Measurements from ENCODE around the gene VEGFB. TPM values are rescaled to one million over a fixed set of nuclear protein-coding genes. Genes with fewer than 3 reads are reported as not detected.

Gene VEGFB
- total RNA-seq, 2 donors from 2014 or later = 25.9 to 59.5 TPM

DNA sequence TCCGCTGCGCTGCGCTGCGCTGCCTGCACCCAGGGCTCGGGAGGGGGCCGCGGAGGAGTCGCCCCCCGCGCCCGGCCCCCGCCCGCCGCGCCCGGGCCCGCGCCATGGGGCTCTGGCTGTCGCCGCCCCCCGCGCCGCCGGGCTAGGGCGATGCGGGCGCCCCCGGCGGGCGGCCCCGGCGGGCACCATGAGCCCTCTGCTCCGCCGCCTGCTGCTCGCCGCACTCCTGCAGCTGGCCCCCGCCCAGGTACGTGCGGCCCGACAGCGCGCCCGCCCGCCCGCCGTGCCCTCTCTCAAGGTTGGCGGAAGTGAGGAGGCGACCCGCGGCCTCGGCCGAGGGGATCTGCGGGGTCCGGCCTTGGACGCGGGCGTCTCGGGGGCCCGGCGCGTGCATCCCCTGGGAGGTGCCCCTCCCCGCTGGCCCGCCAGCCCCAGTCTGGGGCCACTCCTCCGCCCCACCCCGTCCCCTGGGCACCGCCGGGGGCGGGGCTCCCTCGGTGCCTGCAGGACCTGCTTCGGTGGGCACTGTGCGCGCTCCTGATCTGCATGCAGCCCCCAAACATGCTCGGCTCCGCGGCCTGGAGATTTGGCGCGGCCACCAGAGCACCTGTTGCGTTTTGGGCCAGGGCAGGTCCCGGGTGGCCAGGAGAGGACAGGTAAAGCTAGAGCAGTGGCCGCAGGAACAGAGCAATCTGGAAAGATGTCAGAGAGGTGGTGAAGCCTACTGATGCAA is 429 bp downstream of the VEGFB start:
- Histone ChIP-seq H3K9me3 (no peaks in the 10 kb centered on the region), H3K4me1 (peaks cover 16% of the 10 kb centered on the region), H3K27me3 (no peaks in the 10 kb centered on the region), H3K27ac (peak overlapping the region; percentile 62), H3K4me3 (peak overlapping the region; percentile 68), H3K9ac (ENCODE audit: low read depth in 2 of 2, low read length in 2 of 2) (peak overlapping the region; percentile 74 to 77), H3K36me3 (no peaks in the 10 kb centered on the region)
- TF ChIP-seq, protein P1, sequence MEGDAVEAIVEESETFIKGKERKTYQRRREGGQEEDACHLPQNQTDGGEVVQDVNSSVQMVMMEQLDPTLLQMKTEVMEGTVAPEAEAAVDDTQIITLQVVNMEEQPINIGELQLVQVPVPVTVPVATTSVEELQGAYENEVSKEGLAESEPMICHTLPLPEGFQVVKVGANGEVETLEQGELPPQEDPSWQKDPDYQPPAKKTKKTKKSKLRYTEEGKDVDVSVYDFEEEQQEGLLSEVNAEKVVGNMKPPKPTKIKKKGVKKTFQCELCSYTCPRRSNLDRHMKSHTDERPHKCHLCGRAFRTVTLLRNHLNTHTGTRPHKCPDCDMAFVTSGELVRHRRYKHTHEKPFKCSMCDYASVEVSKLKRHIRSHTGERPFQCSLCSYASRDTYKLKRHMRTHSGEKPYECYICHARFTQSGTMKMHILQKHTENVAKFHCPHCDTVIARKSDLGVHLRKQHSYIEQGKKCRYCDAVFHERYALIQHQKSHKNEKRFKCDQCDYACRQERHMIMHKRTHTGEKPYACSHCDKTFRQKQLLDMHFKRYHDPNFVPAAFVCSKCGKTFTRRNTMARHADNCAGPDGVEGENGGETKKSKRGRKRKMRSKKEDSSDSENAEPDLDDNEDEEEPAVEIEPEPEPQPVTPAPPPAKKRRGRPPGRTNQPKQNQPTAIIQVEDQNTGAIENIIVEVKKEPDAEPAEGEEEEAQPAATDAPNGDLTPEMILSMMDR (IDR thresholded peaks at IDR 0.05) = no peak
- peak; percentile 78 for DNase-seq
- intact Hi-C loops (cut with DNase I) = no loop called here

DNA sequence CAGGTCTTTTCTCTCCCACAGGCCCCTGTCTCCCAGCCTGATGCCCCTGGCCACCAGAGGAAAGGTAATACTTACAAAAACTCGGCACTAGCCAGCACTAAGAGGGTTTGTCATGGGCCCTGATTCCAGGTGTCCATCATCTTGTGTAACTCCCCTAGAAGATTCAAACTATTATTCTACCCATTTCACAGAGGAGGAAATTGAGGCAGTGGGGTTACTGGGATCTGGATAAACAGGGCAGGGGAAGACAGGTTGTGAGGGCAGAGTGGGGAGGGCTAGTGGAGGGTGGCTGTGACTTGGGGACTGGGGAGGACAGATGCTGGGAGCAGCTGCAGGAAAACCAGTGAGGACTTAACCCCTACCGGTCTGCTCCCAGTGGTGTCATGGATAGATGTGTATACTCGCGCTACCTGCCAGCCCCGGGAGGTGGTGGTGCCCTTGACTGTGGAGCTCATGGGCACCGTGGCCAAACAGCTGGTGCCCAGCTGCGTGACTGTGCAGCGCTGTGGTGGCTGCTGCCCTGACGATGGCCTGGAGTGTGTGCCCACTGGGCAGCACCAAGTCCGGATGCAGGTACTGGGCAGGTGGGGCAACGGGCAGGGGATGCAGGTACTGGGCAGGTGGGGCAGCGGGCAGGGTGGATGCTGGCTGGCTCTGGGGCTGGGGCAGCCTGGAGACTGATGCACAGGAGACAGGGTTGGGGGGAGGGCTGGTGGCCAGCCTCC is 1.2 kb downstream of the VEGFB start:
- Histone ChIP-seq H3K4me3 (peak overlapping the region; percentile 68), H3K27me3 (no peaks in the 10 kb centered on the region), H3K4me1 (peaks cover 22% of the 10 kb centered on the region), H3K9ac (ENCODE audit: low read depth in 2 of 2, low read length in 2 of 2) (peak overlapping the region; percentile 74 to 77), H3K27ac (peak overlapping the region; percentile 62), H3K36me3 (no peaks in the 10 kb centered on the region), H3K9me3 (no peaks in the 10 kb centered on the region)
- intact Hi-C loops (cut with DNase I) = no loop called here
- DNase-seq = no peak
- TF ChIP-seq, protein P1 (IDR thresholded peaks at IDR 0.05) = no peak

DNA sequence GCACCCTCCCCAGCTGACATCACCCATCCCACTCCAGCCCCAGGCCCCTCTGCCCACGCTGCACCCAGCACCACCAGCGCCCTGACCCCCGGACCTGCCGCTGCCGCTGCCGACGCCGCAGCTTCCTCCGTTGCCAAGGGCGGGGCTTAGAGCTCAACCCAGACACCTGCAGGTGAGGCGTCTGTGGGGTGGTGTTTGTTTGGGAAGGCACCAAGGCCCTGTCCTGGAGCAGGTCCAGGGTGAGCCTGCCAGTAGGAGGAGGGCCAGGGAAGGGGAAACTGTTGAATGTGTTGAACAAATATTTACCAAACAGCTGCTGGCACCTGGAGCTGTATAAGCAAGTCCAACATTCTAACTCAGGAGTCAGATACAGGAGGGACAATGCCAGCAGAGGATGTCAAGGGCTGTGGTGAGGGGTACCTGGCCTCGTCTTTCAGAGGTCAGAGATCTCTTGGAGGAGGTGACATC is 3.1 kb downstream of the VEGFB start:
- intact Hi-C loops (cut with DNase I) = no loop called here
- TF ChIP-seq, protein P1 (IDR thresholded peaks at IDR 0.05) = no peak
- no peaks in the 10 kb centered on the region for H3K36me3 ChIP-seq
- DNase-seq = peak; percentile 95
- H3K4me3 ChIP-seq = no peak overlapping the region
- H3K27ac ChIP-seq = peak overlapping the region; percentile 77
- H3K9ac ChIP-seq (ENCODE audit: low read depth in 2 of 2, low read length in 2 of 2) = peak overlapping the region; percentile 8 to 91
- H3K9me3 ChIP-seq = no peaks in the 10 kb centered on the region
- no peaks in the 10 kb centered on the region for H3K27me3 ChIP-seq
- H3K4me1 ChIP-seq = peaks cover 23% of the 10 kb centered on the region

DNA sequence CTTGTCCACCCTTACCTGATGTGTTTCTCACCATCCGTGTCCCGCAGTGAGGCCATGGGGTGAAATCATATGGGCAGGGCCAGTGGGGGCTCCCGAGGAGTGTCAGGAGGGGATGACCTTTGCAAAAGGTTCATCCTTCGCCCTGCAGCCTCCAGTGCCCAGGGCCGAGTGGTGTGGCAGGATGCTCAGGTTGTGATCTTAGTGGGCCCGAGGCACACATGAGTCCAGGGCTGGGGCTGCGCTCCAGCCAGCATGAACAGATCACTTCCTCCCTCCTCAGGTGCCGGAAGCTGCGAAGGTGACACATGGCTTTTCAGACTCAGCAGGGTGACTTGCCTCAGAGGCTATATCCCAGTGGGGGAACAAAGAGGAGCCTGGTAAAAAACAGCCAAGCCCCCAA is 3.7 kb downstream of the VEGFB start:
- H3K36me3 ChIP-seq = no peaks in the 10 kb centered on the region
- no peaks in the 10 kb centered on the region for H3K9me3 ChIP-seq
- H3K4me1 ChIP-seq = peaks cover 26% of the 10 kb centered on the region
- no peak overlapping the region for H3K4me3 ChIP-seq
- H3K9ac ChIP-seq (ENCODE audit: low read depth in 2 of 2, low read length in 2 of 2) = peak overlapping the region; percentile 8 to 91
- intact Hi-C loops (cut with DNase I) = no loop called here
- DNase-seq = no peak
- TF ChIP-seq, protein P1 (IDR thresholded peaks at IDR 0.05) = no peak
- peak overlapping the region; percentile 77 for H3K27ac ChIP-seq
- no peaks in the 10 kb centered on the region for H3K27me3 ChIP-seq

DNA sequence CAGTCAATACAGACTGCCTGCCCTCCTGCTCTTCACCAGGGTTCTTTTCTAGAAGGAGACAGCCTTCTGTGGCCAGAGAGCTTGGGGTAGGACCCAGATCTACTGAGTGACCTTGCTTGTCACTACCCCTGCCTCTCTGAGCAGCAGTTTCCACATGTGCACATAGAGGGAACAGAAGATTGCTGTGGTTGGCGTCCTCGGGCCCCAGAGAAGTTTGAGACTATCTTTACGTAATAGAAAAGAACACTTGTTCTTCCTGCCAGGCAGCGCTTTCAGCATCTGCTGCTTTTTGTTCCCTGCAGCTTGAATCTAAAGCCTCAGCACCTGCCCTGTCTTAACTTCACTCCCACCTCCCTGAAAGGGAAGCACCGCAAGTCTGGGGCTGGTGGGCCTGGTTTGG is 4.6 kb downstream of the VEGFB start:
- H3K4me1 ChIP-seq = peaks cover 26% of the 10 kb centered on the region

More for the DNA sequence above, 4.6 kb downstream of the VEGFB start:
- Histone ChIP-seq H3K9ac (ENCODE audit: low read depth in 2 of 2, low read length in 2 of 2) (peak overlapping the region in 1 of 2 donors; percentile 91), H3K27ac (peak overlapping the region; percentile 98), H3K36me3 (no peaks in the 10 kb centered on the region), H3K4me3 (no peak overlapping the region), H3K27me3 (no peaks in the 10 kb centered on the region), H3K9me3 (no peaks in the 10 kb centered on the region)
- TF ChIP-seq, protein P1 (IDR thresholded peaks at IDR 0.05) = no peak
- no peak for DNase-seq
- intact Hi-C loops (cut with DNase I) = no loop called here
